ENCODE data around the gene FIBCD1.

- TF ChIP-seq SUZ12 (IDR thresholded peaks at IDR 0.05), result no peak
- TF ChIP-seq PKNOX1 (IDR thresholded peaks at IDR 0.05), result no peak
Observed at GRCh38 chr9:130915096-130915447, 24.0 kb downstream of the FIBCD1 start.
